ENCODE measurements around the gene TTC6.

The TTC6 gene

DNA sequence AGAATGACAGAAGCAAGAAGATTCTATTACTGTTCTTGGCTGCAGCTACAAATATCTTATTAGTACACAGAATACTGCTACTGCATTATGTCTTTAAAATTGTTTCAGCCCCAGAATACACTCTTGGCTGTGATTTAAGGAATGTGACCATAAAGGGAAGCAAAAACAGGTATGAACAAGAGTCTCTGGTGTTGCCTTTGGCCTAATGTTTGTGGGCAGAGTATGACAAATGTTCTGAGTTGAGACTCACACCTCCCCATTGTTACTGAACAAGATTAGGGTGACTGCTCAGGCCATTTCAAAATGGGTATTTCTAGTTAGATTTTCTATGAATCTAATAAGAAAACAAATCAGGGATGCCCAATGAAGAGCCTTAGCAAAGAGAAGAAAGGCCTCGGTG, 28.5 kb downstream of the TTC6 start:
- no peak for DNase-seq
- TF ChIP-seq, protein P1, sequence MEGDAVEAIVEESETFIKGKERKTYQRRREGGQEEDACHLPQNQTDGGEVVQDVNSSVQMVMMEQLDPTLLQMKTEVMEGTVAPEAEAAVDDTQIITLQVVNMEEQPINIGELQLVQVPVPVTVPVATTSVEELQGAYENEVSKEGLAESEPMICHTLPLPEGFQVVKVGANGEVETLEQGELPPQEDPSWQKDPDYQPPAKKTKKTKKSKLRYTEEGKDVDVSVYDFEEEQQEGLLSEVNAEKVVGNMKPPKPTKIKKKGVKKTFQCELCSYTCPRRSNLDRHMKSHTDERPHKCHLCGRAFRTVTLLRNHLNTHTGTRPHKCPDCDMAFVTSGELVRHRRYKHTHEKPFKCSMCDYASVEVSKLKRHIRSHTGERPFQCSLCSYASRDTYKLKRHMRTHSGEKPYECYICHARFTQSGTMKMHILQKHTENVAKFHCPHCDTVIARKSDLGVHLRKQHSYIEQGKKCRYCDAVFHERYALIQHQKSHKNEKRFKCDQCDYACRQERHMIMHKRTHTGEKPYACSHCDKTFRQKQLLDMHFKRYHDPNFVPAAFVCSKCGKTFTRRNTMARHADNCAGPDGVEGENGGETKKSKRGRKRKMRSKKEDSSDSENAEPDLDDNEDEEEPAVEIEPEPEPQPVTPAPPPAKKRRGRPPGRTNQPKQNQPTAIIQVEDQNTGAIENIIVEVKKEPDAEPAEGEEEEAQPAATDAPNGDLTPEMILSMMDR (IDR thresholded peaks at IDR 0.05; ENCODE audit: low read depth, low read length, missing control alignments) = no peak
- Histone ChIP-seq H3K27ac (no peak overlapping the region), H3K27me3 (replicated peaks) (no peaks in the 10 kb centered on the region), H3K4me3 (ENCODE audit: low read depth, low read length) (no peak overlapping the region), H3K36me3 (replicated peaks) (no peaks in the 10 kb centered on the region)
- in situ Hi-C loops (cut with HindIII; ENCODE audit: low pct_ligation_motif_present, low sequenced_read_pairs) = no loop called here

DNA sequence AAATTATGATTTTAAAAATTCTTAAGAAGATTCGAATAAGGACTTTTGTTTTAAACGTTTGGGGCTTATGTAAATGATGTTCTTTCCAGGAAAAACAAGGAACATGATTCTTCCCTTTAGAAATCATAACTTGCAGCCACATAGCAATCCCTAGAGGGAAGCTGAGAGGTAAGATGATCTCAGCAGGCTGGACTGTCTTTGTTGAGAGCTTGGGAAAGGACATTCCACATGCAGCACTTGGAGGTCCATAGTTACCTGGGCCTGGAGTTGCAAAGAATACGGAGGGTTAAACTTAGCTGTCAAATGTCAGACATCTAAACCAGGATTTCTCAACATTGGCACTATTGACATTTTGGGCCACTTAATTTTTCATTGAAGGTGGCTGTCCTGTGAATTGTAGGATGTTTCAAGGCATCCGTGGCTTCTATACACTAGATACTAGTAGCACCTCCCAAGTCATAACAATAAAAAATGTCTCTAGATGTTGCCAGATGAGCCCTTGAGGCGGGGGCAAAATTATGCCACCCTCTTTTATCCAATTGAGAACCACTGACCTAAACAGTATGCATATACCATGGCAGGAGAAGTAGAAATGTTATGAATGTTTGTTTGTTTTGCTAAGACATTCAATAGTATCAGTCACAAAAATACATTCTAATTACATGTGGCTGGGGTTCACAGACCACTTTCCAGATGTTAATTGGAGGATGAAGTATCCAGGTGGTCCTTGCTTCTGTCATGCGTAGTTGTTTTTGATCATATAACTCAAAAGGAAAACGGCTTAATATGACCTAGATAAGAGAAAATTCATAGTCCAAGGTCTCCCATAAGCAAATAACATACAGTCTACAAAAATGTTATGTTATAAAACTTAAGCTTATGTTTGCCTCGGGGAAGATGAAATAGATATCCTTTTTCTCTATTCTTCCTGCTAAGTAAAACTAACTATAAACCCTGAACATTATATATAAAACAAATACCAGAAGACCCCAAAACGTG, 30.5 kb downstream of the TTC6 start:
- Histone ChIP-seq H3K4me3 (ENCODE audit: low read depth, low read length) (no peak overlapping the region), H3K36me3 (replicated peaks) (no peaks in the 10 kb centered on the region), H3K27me3 (replicated peaks) (no peaks in the 10 kb centered on the region), H3K27ac (no peak overlapping the region)
- TF ChIP-seq, protein P1 (IDR thresholded peaks at IDR 0.05; ENCODE audit: low read depth, low read length, missing control alignments) = no peak
- in situ Hi-C loops (cut with HindIII; ENCODE audit: low pct_ligation_motif_present, low sequenced_read_pairs) = no loop called here
- peak; percentile 17 for DNase-seq

DNA sequence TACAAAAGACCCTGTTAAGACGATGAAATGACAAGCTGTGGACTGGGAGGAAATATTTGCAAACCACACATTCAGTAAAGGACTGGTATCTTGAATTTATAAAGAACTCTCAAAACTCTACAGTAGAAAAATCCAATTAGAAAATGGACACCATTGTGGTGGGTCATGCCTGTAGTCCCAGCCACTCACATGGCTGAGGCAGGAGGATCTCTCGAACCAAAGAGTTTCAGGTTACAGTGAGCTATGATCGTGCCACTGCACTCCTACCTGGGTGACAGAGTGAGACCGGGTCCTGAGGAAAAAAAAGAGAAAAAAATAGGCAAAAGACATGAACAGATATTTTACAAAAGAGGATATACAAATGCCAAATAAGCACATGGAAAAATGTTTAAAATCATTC, 41.9 kb downstream of the TTC6 start:
- no peak overlapping the region for H3K4me3 ChIP-seq (ENCODE audit: low read depth, low read length)
- H3K27ac ChIP-seq = no peak overlapping the region
- no peaks in the 10 kb centered on the region for H3K36me3 ChIP-seq (replicated peaks)
- DNase-seq = no peak
- TF ChIP-seq, protein P1 (IDR thresholded peaks at IDR 0.05; ENCODE audit: low read depth, low read length, missing control alignments) = no peak
- in situ Hi-C loops (cut with HindIII; ENCODE audit: low pct_ligation_motif_present, low sequenced_read_pairs) = no loop called here
- H3K27me3 ChIP-seq (replicated peaks) = no peaks in the 10 kb centered on the region

DNA sequence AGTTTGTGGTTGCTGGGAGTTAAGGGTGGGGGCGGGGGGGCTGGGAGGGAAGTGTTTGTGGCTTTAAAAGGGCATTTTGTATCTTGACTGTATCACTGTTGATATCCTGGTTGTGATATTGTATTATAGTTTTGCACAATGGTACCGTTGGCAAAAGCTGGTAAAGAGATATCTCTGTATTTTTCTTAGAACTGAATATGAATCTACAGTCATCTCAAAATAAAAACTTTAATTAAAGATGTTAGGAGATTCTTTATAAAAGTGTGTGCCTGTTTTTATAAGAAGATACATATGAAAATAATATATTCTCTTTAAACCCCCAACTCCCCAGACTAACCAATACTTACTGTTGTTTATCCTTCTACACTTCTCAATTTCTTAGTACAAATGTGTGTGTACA, 43.2 kb downstream of the TTC6 start:
- H3K4me3 ChIP-seq (ENCODE audit: low read depth, low read length) = no peak overlapping the region
- in situ Hi-C loops (cut with HindIII; ENCODE audit: low pct_ligation_motif_present, low sequenced_read_pairs) = no loop called here
- TF ChIP-seq, protein P1 (IDR thresholded peaks at IDR 0.05; ENCODE audit: low read depth, low read length, missing control alignments) = no peak
- H3K27me3 ChIP-seq (replicated peaks) = no peaks in the 10 kb centered on the region
- no peaks in the 10 kb centered on the region for H3K36me3 ChIP-seq (replicated peaks)
- no peak for DNase-seq
- H3K27ac ChIP-seq = no peak overlapping the region

DNA sequence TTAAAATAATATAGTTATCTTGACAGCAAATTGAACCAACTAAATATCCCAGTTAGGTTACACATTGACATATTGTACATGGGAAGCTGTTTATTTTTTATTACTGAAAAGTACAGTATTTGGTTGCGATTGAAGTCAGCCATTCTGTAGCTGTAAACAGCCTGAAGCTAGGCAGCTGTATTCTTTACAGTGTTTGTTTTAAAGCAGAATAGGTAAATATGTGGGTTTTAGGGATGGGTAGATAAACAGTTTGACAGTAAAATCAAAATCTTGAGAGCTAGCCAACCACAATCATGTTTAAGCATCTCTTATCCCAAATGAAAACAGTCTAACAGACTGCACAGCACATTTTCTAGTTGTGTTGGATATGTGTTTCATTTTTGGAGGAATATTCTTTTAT, 45.7 kb downstream of the TTC6 start:
- Histone ChIP-seq H3K27ac (no peak overlapping the region), H3K36me3 (replicated peaks) (no peaks in the 10 kb centered on the region), H3K27me3 (replicated peaks) (no peaks in the 10 kb centered on the region), H3K4me3 (ENCODE audit: low read depth, low read length) (no peak overlapping the region)
- in situ Hi-C loops (cut with HindIII; ENCODE audit: low pct_ligation_motif_present, low sequenced_read_pairs) = no loop called here
- DNase-seq = no peak
- TF ChIP-seq, protein P1 (IDR thresholded peaks at IDR 0.05; ENCODE audit: low read depth, low read length, missing control alignments) = no peak

Measured in brain microvascular endothelial cell (primary cell).